K562 (cell line): ENCODE measurements around the gene TMC6. TPM values are rescaled to one million over a fixed set of nuclear protein-coding genes. Genes with fewer than 3 reads are reported as not detected.
A peak's percentile ranks its signal among the peaks of the same experiment; 100 is the strongest.

Source experiments
- ATAC-seq: fragments of 200-7000 bp; cut with Tn5 transposase; 3 replicates; pipeline ENCODE4 v1.9.1; 2020; ENCODE audit warnings: moderate library complexity
- BruUV-seq: library from RNA; stranded (reverse); fragments of 400-500 nt; replicated peaks from 2 replicates; lab custom pipeline; 2021; lab: Mats Ljungman, UMichigan
- CTCF ChIA-PET: fragments of 300-600 bp; formaldehyde crosslinking; extraction: SDS; loops from one replicate; lab custom pipeline; 2021; ENCODE audit warnings: low intra/inter-chr PET ratio; lab: Yijun Ruan, JAX
- POLR2A ChIA-PET: fragments of 300-600, 350-650 bp; sonication (Branson Sonifier 250); formaldehyde crosslinking; extraction: SDS; loops from one replicate; lab custom pipeline; 2021; ENCODE audit warnings: antibody characterized with exemption, inconsistent platforms; lab: Yijun Ruan, JAX
- DNase-seq, 4 experiments: peaks; one replicate each; pipeline versions ENCODE4 v3.0.0 to v3.0.0-alpha.2; 2011 to 2018; ENCODE audit warnings: low spot score in 3 of 4, mixed read lengths in 3 of 4; ENCODE audit errors: extremely low read depth in 1 of 4
- FAIRE-seq: peaks from 2 replicates; lab custom pipeline; 2011; peaks lifted over from hg19 to GRCh38; lab: Jason Lieb, UNC
- H2AFZ ChIP-seq: 2 replicates; pipeline ENCODE4 v1.6.0; 2011; ENCODE audit warnings: low read depth, low read length, control low read depth, inconsistent platforms
- H3K27ac ChIP-seq: fragments of 200-600 bp; 3 replicates; pipeline ENCODE4 v1.8.0; 2011; ENCODE audit warnings: low read depth, mild to moderate bottlenecking, control low read depth, inconsistent platforms, low read length, moderate library complexity, mixed read lengths; ENCODE audit errors: extremely low read depth
- H3K27me3 ChIP-seq, 2 experiments: fragments of 300-600 bp in 1 of 2; 2 replicates in 1 of 2; 3 replicates in 1 of 2; pipeline versions ENCODE4 v1.6.0 to v1.8.0; 2011; ENCODE audit warnings: inconsistent platforms in 2 of 2, low read length in 2 of 2, mild to moderate bottlenecking in 1 of 2, mixed read lengths in 1 of 2, moderate library complexity in 1 of 2; ENCODE audit not compliant: control insufficient read depth in 2 of 2, insufficient read depth in 2 of 2
- H3K36me3 ChIP-seq: fragments of 300-600 bp; 3 replicates; pipeline ENCODE4 v1.8.0; 2011; ENCODE audit warnings: mild to moderate bottlenecking, low read length, inconsistent platforms; ENCODE audit not compliant: control insufficient read depth, insufficient read depth
- H3K4me1 ChIP-seq, 2 experiments: fragments of 200-600 bp in 1 of 2; replicated peaks in 1 of 2; 2 replicates in 1 of 2; 3 replicates in 1 of 2; pipeline versions ENCODE4 v1.5.1 to v1.8.0; 2011; ENCODE audit warnings: inconsistent platforms in 2 of 2, low read length in 2 of 2, mild to moderate bottlenecking in 1 of 2, mixed read lengths in 1 of 2, moderate library complexity in 1 of 2; ENCODE audit not compliant: control insufficient read depth in 2 of 2, insufficient read depth in 2 of 2
- H3K4me2 ChIP-seq: 2 replicates; pipeline ENCODE4 v1.6.1; 2011; ENCODE audit warnings: low read length, control low read depth, inconsistent platforms, mixed read lengths; ENCODE audit not compliant: insufficient read depth
- H3K4me3 ChIP-seq: fragments of 200-600 bp; sonication (generic), shearing (Covaris generic); 2 replicates; pipeline ENCODE4 v1.5.1; 2016; ENCODE audit warnings: control low read depth, inconsistent platforms
- H3K79me2 ChIP-seq: fragments of 200-600 bp; 3 replicates; pipeline ENCODE4 v1.8.0; 2011; ENCODE audit warnings: low read length, inconsistent platforms; ENCODE audit not compliant: control insufficient read depth, insufficient read depth
- H3K9ac ChIP-seq, 2 experiments: 2 replicates each; pipeline versions ENCODE4 v1.6.0 to v1.6.1; 2011; ENCODE audit warnings: low read depth in 2 of 2, low read length in 2 of 2, control low read depth in 1 of 2, inconsistent platforms in 1 of 2, mild to moderate bottlenecking in 1 of 2, mixed read lengths in 1 of 2; ENCODE audit not compliant: insufficient read depth in 1 of 2
- H3K9me1 ChIP-seq: one replicate; pipeline ENCODE4 v1.6.0; 2011; ENCODE audit warnings: inconsistent platforms, mild to moderate bottlenecking, low read length, moderate library complexity; ENCODE audit not compliant: control insufficient read depth, insufficient read depth
- H3K9me3 ChIP-seq: replicated peaks from 2 replicates; pipeline ENCODE4 v1.5.1; 2011; ENCODE audit warnings: low read depth, low read length, inconsistent platforms; ENCODE audit not compliant: control insufficient read depth, insufficient read depth
- H4K20me1 ChIP-seq: replicated peaks from 2 replicates; pipeline ENCODE4 v1.6.1; 2011; ENCODE audit warnings: low read length, inconsistent platforms, mixed read lengths; ENCODE audit not compliant: control insufficient read depth, insufficient read depth
- KLF13 ChIP-seq: fragments of 450-650 bp; IDR thresholded peaks from 2 replicates; pipeline ENCODE4 v1.6.1; 2016; ENCODE audit warnings: missing genetic modification characterization, low read depth, mild to moderate bottlenecking, missing compliant biosample characterization, moderate library complexity, borderline replicate concordance
- LARP7 ChIP-seq: fragments of 450-650 bp; IDR thresholded peaks from 2 replicates; pipeline ENCODE4 v1.6.1; 2016
- MED1 ChIP-seq: sonication (generic); formaldehyde crosslinking; IDR thresholded peaks from 2 replicates; pipeline ENCODE4 v1.8.1; 2023; ENCODE audit warnings: missing genetic modification reagents, borderline replicate concordance
- POLR2G ChIP-seq: fragments of 200-400 bp; formaldehyde crosslinking; IDR thresholded peaks from 2 replicates; pipeline ENCODE4 v1.6.1; 2017; ENCODE audit warnings: low read depth, mild to moderate bottlenecking, antibody characterized with exemption, low read length, moderate library complexity
- PTBP1 ChIP-seq: fragments of 200-400 bp; formaldehyde crosslinking; IDR thresholded peaks from 2 replicates; pipeline ENCODE4 v1.6.1; 2017; ENCODE audit warnings: low read depth, low read length
- RBFOX2 ChIP-seq: fragments of 200-400 bp; formaldehyde crosslinking; IDR thresholded peaks from 2 replicates; pipeline ENCODE4 v1.6.1; 2017; ENCODE audit warnings: low read depth, mild to moderate bottlenecking, low read length, moderate library complexity
- SPI1 ChIP-seq: IDR thresholded peaks from 2 replicates; pipeline ENCODE4 v1.6.1; 2011; ENCODE audit warnings: low read depth, low read length, control low read depth, borderline replicate concordance
- TCF7 ChIP-seq: sonication (generic); IDR thresholded peaks from 2 replicates; pipeline ENCODE4 v1.6.1; 2016; ENCODE audit warnings: antibody characterized with exemption, borderline replicate concordance
- YBX1 ChIP-seq: fragments of 450-650 bp; IDR thresholded peaks from 2 replicates; pipeline ENCODE4 v1.7.1; 2016; ENCODE audit warnings: mild to moderate bottlenecking
- ZBTB33 ChIP-seq: sonication (generic); formaldehyde crosslinking; IDR thresholded peaks from 2 replicates; pipeline ENCODE4 v1.8.1; 2023; ENCODE audit warnings: mild to moderate bottlenecking, missing genetic modification reagents
- WGBS: fragments of 100-300 bp; shearing (Covaris generic); methylation state at CpG from one replicate; pipeline ENCODE4 v1.1.6; 2016; ENCODE audit warnings: low coverage, mixed read lengths; ENCODE audit not compliant: insufficient coverage; ENCODE audit errors: missing lambda C conversion rate; 5-methylcytosine and 5-hydroxymethylcytosine counted together
- in situ Hi-C: fragments of 300-500 bp; cut with MboI; formaldehyde crosslinking; loops from 4 replicates; pipeline ENCODE4 v1.15.0; 2018; ENCODE audit warnings: inconsistent platforms, mixed read lengths
- intact Hi-C: fragments of 100-400 bp; cut with micrococcal nuclease; formaldehyde crosslinking; loops from 2 replicates; pipeline ENCODE4 v1.14.2; 2022
- polyA plus RNA-seq, 8 experiments: library from polyadenylated mRNA; depleted of rRNA in 4 of 8; stranded (reverse) in 5 of 8; unstranded in 3 of 8; fragments of >200 nt; fragmentation: Nextera tagmentation in 2 of 8; fragmentation: Illumina TruSeq in 1 of 8; extraction: Ambion mirVana in 2 of 8; extraction: Trizol in 1 of 8; gene quantifications; 2 replicates each; pipeline versions ENCODE4 v1.2.1 to v1.2.3, GENCODE V29; 2011 to 2014; ENCODE audit warnings: inconsistent platforms in 1 of 8, missing spikeins in 1 of 8
- total RNA-seq, 7 experiments: library from RNA; depleted of rRNA in 6 of 7; stranded (reverse); fragments of >200 nt in 6 of 7; fragmentation: Illumina TruSeq in 2 of 7; extraction: Trizol in 2 of 7; gene quantifications; 2 replicates each; pipeline versions ENCODE4 v1.2.1 to v1.2.3, GENCODE V29; 2011 to 2021; ENCODE audit warnings: low replicate concordance in 1 of 7

Gene TMC6
- total and polyA plus RNA-seq, 9 of the 15 experiments (the other 6 are each of a cell fraction or from before 2014, with no cell fraction given): 4.1 to 351 (median 66.9) TPM

- Histone ChIP-seq H3K9me3 (no peaks in the 10 kb centered on the region), H3K4me1 (peaks cover 16 to 79% of the 10 kb centered on the region in 2 experiments), H2AFZ (no peak overlapping the region), H4K20me1 (no peaks in the 10 kb centered on the region; the same call in 1 of the 2 replicates), H3K9ac (peak overlapping the region in 1 of 2 experiments; percentile 84; a peak in 2 of 4 replicates), H3K36me3 (peaks cover 73% of the 10 kb centered on the region), H3K4me2 (no peak overlapping the region), H3K4me3 (no peak overlapping the region), H3K79me2 (peaks cover 76% of the 10 kb centered on the region), H3K27ac (no peak overlapping the region; the same call in 2 of the 3 replicates), H3K9me1 (no peaks in the 10 kb centered on the region), H3K27me3 (no peaks in the 10 kb centered on the region)
- 87% methylated on average over 4 of the region's 12 CpGs for WGBS
- TF ChIP-seq MED1: 0 out of 2 replicates have a peak, but pooled peaks have one; percentile 55
- peak; percentile 7; the same call in 1 of the 2 replicates for TF ChIP-seq POLR2G
- no peak for TF ChIP-seq PTBP1
- TF ChIP-seq YBX1: no peak
- no peak for FAIRE-seq
- POLR2A ChIA-PET: interaction anchor here (0.8 kb wide), 1 partner anchor 11 kb away, joined by 3 read pairs; no protein-coding TSS in a partner anchor
- intact Hi-C loops (loop anchor here (5.0 kb wide), 1 partner anchor 43 kb away; the partner anchor contains the start of gene SYNGR2), in situ Hi-C loops (no loop called here)
- no peak for ATAC-seq
- DNase-seq: no peak
- no TSS peak for BruUV-seq
- CTCF ChIA-PET: no interaction called here
These were observed 3.8 kb downstream of the TMC6 start for GRCh38 chr17:78124836-78125137.

GRCh38 chr17:78124081-78124835 lies 4.3 kb downstream of the TMC6 start:
- DNase-seq: no peak
- H3K27me3 ChIP-seq: no peaks in the 10 kb centered on the region
- no peaks in the 10 kb centered on the region for H3K9me1 ChIP-seq
- H4K20me1 ChIP-seq: no peaks in the 10 kb centered on the region; the same call in 1 of the 2 replicates
- H2AFZ ChIP-seq: no peak overlapping the region
- WGBS: 95% methylated on average over 15 of the region's 30 CpGs
- in situ Hi-C loops: no loop called here
- no peak for FAIRE-seq
- intact Hi-C loops: no loop called here
- ATAC-seq: no peak
- POLR2A ChIA-PET: interaction anchor here (0.6 to 0.8 kb wide), 2 partner anchors 12 to 1380 kb away, joined by 3 to 4 read pairs; no protein-coding TSS in a partner anchor
- H3K79me2 ChIP-seq: peaks cover 71% of the 10 kb centered on the region
- H3K9me3 ChIP-seq: no peaks in the 10 kb centered on the region
- no peak overlapping the region for H3K4me2 ChIP-seq
- BruUV-seq: no TSS peak
- H3K27ac ChIP-seq: no peak overlapping the region
- peaks cover 11 to 76% of the 10 kb centered on the region in 2 experiments for H3K4me1 ChIP-seq
- TF ChIP-seq RBFOX2 (peak; percentile 61), LARP7 (no peak), KLF13 (tag) (no peak), ZBTB33 (CRISPR knock-in tag) (peak; percentile 76), POLR2G (peak; percentile 52), SPI1 (0 out of 2 replicates have a peak, but pooled peaks have one; percentile 33), TCF7 (no peak)
- H3K4me3 ChIP-seq: no peak overlapping the region
- CTCF ChIA-PET: no interaction called here
- peaks cover 76% of the 10 kb centered on the region for H3K36me3 ChIP-seq
- peak overlapping the region in 1 of 2 experiments; percentile 84; a peak in 2 of 4 replicates for H3K9ac ChIP-seq
